Endodermal cell (in vitro differentiated cells): ENCODE measurements around the gene NOTUM. TPM values are rescaled to one million over a fixed set of nuclear protein-coding genes. Genes with fewer than 3 reads are reported as not detected.

Source experiments
- DNase-seq: peaks from one replicate; pipeline ENCODE4 v3.0.0-alpha.2; 2017
- H3K27ac ChIP-seq: 2 replicates; pipeline ENCODE4 v1.5.1; 2013; ENCODE audit warnings: mild to moderate bottlenecking, low read depth, low read length, moderate library complexity
- H3K27me3 ChIP-seq: 2 replicates; pipeline ENCODE4 v1.6.1; 2013; ENCODE audit warnings: mild to moderate bottlenecking, low read length, moderate library complexity; ENCODE audit not compliant: insufficient read depth, control insufficient read depth, poor library complexity, severe bottlenecking
- H3K36me3 ChIP-seq: 2 replicates; pipeline ENCODE4 v1.7.0; 2013; ENCODE audit warnings: mild to moderate bottlenecking, low read length, moderate library complexity; ENCODE audit not compliant: control insufficient read depth, insufficient read depth
- H3K4me1 ChIP-seq: one replicate; pipeline ENCODE4 v1.7.0; 2013; ENCODE audit warnings: low read length; ENCODE audit not compliant: control insufficient read depth, insufficient read depth
- H3K4me3 ChIP-seq: 2 replicates; pipeline ENCODE4 v1.5.1; 2013; ENCODE audit warnings: mild to moderate bottlenecking, low read length, moderate library complexity
- H3K9ac ChIP-seq: 2 replicates; pipeline ENCODE4 v1.6.1; 2013; ENCODE audit warnings: mild to moderate bottlenecking, low read length, moderate library complexity; ENCODE audit not compliant: poor library complexity, severe bottlenecking; ENCODE audit errors: extremely low read depth
- H3K9me3 ChIP-seq: 2 replicates; pipeline ENCODE4 v1.6.1; 2013; ENCODE audit warnings: mild to moderate bottlenecking, low read length, moderate library complexity; ENCODE audit not compliant: control insufficient read depth
- H3K27ac Mint-ChIP-seq: 2 replicates; pipeline ENCODE4 v1.8.0; 2020; ENCODE audit warnings: mixed read lengths
- H3K27me3 Mint-ChIP-seq: 2 replicates; pipeline ENCODE4 v1.8.0; 2021; ENCODE audit warnings: mild to moderate bottlenecking, mixed read lengths; ENCODE audit not compliant: insufficient read depth
- H3K36me3 Mint-ChIP-seq: 2 replicates; pipeline ENCODE4 v1.8.0; 2020; ENCODE audit warnings: low read depth, mixed read lengths
- H3K4me1 Mint-ChIP-seq: 2 replicates; pipeline ENCODE4 v1.8.0; 2020; ENCODE audit warnings: mixed read lengths
- H3K4me3 Mint-ChIP-seq: 2 replicates; pipeline ENCODE4 v1.8.0; 2020; ENCODE audit warnings: mild to moderate bottlenecking, moderate library complexity, mixed read lengths
- H3K9me3 Mint-ChIP-seq: 2 replicates; pipeline ENCODE4 v1.8.0; 2020; ENCODE audit warnings: mild to moderate bottlenecking, mixed read lengths
- WGBS, 2 experiments: methylation state at CpG; one replicate each; pipeline versions ENCODE4 v1.1.5 to v1.1.7; 2013; ENCODE audit warnings: missing lambda C conversion rate in 2 of 2, mixed read lengths in 1 of 2; ENCODE audit not compliant: insufficient coverage in 1 of 2, insufficient read length in 1 of 2; 5-methylcytosine and 5-hydroxymethylcytosine counted together
- total RNA-seq, 2 donors: library from RNA; stranded (reverse); fragmentation: NEBNext Ultra II Directional in 1 of 2; extraction: Animal tissue kit (Norgen Biotek cat#: 25700) in 1 of 2; gene quantifications; 2 replicates in 1 of 2; 3 replicates in 1 of 2; pipeline ENCODE4 v1.2.1, GENCODE V29; 2021
- TF ChIP-seq, protein P1 (sequence below): fragments of 200-600 bp; sonication (generic); conservative IDR thresholded peaks from 2 replicates; pipeline ENCODE4 v1.5.0; 2021; ENCODE audit warnings: antibody characterized with exemption, mild to moderate bottlenecking

NOTUM gene
- total RNA-seq, 2 donors from 2014 or later = 12.5 to 26.3 TPM

DNA sequence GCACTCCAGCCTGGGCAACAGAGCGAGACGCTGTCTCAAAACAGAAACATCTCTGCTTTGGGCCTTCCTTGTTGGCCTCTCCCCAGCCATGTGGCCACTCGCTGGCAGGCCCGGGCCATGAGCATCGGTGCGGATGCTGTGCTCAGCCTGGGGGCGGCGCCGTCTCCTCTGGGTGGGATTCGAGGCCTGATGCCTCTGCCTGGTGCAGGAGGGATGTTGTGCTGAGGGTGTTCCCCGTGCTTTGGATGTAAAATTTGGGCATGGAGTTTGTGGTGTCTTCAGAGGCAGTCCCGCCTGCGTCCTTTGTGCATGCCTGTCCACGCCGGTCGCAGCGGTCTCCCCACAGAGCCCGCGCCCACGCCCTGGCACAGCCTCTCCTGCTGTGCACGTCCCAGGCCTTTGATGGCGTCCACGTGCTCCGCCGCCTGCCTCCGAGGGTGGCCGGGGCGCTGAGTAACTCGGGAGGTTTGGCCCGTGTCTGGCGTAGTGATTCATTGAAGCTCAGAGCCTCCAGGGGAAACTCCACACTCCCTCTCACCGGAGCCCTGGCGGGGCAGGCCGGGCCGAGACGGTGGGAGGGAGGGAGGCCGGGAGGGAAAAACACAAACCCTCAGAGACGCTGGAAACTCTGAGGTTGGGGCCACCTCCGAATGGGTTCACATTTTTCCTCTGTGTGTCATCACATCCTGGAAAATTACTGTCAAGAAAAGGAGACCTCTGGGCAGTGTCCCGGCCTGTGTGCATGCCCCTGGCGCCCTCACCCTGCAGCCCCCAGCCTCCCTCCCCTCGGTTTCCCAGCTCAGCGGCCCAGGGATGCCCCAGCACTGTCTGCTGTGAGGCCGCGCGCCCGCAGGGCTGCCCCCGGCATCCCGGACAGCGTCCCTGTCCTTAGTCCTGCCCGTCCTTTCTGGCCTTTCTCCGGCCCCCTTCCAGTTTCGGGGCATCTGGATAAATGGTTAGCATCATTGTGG is 42.7 kb upstream of the NOTUM start:
- H3K9ac ChIP-seq = no peak overlapping the region
- TF ChIP-seq, protein P1, sequence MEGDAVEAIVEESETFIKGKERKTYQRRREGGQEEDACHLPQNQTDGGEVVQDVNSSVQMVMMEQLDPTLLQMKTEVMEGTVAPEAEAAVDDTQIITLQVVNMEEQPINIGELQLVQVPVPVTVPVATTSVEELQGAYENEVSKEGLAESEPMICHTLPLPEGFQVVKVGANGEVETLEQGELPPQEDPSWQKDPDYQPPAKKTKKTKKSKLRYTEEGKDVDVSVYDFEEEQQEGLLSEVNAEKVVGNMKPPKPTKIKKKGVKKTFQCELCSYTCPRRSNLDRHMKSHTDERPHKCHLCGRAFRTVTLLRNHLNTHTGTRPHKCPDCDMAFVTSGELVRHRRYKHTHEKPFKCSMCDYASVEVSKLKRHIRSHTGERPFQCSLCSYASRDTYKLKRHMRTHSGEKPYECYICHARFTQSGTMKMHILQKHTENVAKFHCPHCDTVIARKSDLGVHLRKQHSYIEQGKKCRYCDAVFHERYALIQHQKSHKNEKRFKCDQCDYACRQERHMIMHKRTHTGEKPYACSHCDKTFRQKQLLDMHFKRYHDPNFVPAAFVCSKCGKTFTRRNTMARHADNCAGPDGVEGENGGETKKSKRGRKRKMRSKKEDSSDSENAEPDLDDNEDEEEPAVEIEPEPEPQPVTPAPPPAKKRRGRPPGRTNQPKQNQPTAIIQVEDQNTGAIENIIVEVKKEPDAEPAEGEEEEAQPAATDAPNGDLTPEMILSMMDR = no peak
- Mint-ChIP-seq H3K36me3 (no peaks in the 10 kb centered on the region), H3K27ac (no peak overlapping the region), H3K27me3 (no peaks in the 10 kb centered on the region), H3K4me1 (no peaks in the 10 kb centered on the region), H3K9me3 (no peaks in the 10 kb centered on the region), H3K4me3 (no peak overlapping the region)
- no peaks in the 10 kb centered on the region for H3K9me3 ChIP-seq
- no peaks in the 10 kb centered on the region for H3K4me1 ChIP-seq
- H3K27ac ChIP-seq = peak overlapping the region; percentile 66
- DNase-seq = peak; percentile 80
- H3K4me3 ChIP-seq = no peak overlapping the region
- no peaks in the 10 kb centered on the region for H3K27me3 ChIP-seq
- no peaks in the 10 kb centered on the region for H3K36me3 ChIP-seq
- WGBS, 2 experiments = 83 to 89% methylated on average over 28 to 53 of the region's 53 CpGs

DNA sequence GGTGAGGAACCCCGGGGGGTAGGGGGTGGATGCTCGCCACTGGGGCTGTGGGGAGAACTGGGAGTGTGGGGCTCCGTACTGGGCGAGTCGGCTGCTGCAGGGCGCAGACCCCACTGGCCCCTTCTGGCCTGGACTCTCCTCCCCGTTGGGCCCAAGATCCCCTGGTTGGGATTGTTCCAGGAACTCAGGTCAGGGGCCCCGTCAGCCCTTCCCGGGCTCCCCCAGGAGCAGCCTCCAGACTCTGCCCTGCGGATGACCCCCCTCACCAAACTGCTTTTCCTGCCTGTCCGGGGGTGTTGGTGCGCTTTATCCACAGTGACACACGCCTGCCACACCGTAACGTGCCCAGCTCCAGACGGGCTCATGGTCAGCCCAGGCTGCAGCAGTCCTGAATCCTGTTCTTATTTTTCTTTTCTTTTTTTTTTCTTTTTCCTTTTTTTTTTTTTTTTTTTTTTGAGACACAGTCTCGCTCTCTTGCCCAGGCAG is 40.6 kb upstream of the NOTUM start:
- peaks cover 10% of the 10 kb centered on the region for H3K36me3 Mint-ChIP-seq
- H3K9ac ChIP-seq = no peak overlapping the region
- WGBS, 2 experiments = 81 to 93% methylated on average over 7 to 17 of the region's 17 CpGs
- H3K27me3 ChIP-seq = no peaks in the 10 kb centered on the region
- no peaks in the 10 kb centered on the region for H3K36me3 ChIP-seq
- TF ChIP-seq, protein P1 = no peak
- H3K27ac Mint-ChIP-seq = no peak overlapping the region
- DNase-seq = no peak
- no peaks in the 10 kb centered on the region for H3K9me3 ChIP-seq
- no peak overlapping the region for H3K27ac ChIP-seq
- no peaks in the 10 kb centered on the region for H3K27me3 Mint-ChIP-seq
- no peaks in the 10 kb centered on the region for H3K4me1 Mint-ChIP-seq
- H3K4me3 Mint-ChIP-seq = no peak overlapping the region
- no peak overlapping the region for H3K4me3 ChIP-seq
- H3K9me3 Mint-ChIP-seq = no peaks in the 10 kb centered on the region
- no peaks in the 10 kb centered on the region for H3K4me1 ChIP-seq

DNA sequence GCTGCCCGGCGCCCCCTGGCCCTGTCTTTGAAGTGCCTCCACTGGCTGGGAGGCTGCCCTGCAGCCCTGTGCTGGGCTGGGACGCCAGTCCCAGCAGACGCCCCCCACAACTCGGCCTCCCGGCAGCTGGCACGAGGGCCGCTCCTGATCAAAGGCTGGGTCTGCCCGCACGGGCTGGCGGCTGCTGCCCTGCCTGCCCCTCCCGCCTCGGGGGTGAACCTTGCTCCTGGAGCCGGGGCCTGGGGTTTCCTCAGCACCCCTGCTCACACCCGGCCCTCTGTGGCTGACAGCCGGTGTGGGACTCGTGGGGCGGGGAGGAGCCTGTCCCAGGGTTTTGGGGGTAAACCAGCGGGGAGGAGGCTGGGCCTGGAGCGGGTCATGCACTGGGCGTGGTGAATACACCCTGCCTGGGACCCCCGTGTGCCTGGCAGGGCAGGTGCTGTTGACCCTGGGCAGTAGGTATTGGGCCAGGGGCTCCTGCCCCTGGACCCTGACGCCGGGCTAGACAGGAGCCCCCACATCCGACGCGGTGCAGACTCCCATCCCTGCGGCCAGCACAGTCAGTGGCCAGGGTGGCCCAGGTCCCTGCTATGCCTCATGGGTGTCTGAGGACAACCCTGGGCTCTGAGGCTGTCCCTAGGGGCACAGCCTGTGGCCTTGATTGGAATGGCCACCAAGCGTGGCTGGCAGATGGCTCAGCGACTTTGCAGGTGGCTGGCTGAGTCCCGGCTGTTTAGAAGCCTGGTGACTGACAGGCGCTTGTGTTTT is 40.0 kb upstream of the NOTUM start:
- no peak overlapping the region for H3K9ac ChIP-seq
- no peaks in the 10 kb centered on the region for H3K27me3 ChIP-seq
- TF ChIP-seq, protein P1 = no peak
- Mint-ChIP-seq H3K4me1 (no peaks in the 10 kb centered on the region), H3K4me3 (no peak overlapping the region), H3K27me3 (no peaks in the 10 kb centered on the region), H3K36me3 (peaks cover 12% of the 10 kb centered on the region), H3K9me3 (no peaks in the 10 kb centered on the region), H3K27ac (no peak overlapping the region)
- H3K4me1 ChIP-seq = no peaks in the 10 kb centered on the region
- 94% methylated on average over 19 to 32 of the region's 32 CpGs for WGBS, 2 experiments
- no peak overlapping the region for H3K4me3 ChIP-seq
- H3K27ac ChIP-seq = no peak overlapping the region
- no peaks in the 10 kb centered on the region for H3K36me3 ChIP-seq
- H3K9me3 ChIP-seq = no peaks in the 10 kb centered on the region
- DNase-seq = no peak
